Measurements from ENCODE around the gene P2RX5.
"Not testable (repeated sequence)": the region's sequence is repeated elsewhere in the genome, so short reads cannot be mapped to it uniquely, and the experiment has no call there.

The P2RX5 gene

GRCh38 chr17:3695723-3696411 lies at the start of gene P2RX5:
Gene P2RX5, minus strand, starts transcription at chr17:3696155. Its CDS starts 150 bp downstream, at chr17:3696005.
- peak in 3 of 56 donors; percentile 18 to 48 (median 40) for DNase-seq

- no peak for DNase-seq
Measured at GRCh38 chr17:3745071-3745470, 49.1 kb upstream of the P2RX5 start.

- no peak for DNase-seq
Measured at GRCh38 chr17:3744014-3744413, 48.1 kb upstream of the P2RX5 start.

GRCh38 chr17:3740611-3741073 lies 44.7 kb upstream of the P2RX5 start:
- DNase-seq: peak in 1 of 56 donors; percentile 33

GRCh38 chr17:3739422-3740124 lies 43.6 kb upstream of the P2RX5 start:
- DNase-seq: peak in 1 of 56 donors; percentile 10

- DNase-seq: peak in 32 of 56 donors; percentile 5 to 61 (median 35)
Measured at GRCh38 chr17:3738562-3739295, 42.8 kb upstream of the P2RX5 start.

GRCh38 chr17:3735515-3735914 lies 39.6 kb upstream of the P2RX5 start:
- no peak for DNase-seq

- DNase-seq: not testable (repeated sequence)
Measured at GRCh38 chr17:3734911-3735276, 38.9 kb upstream of the P2RX5 start.

GRCh38 chr17:3732210-3732621 lies 36.3 kb upstream of the P2RX5 start:
- no peak for DNase-seq

GRCh38 chr17:3730881-3731429 lies 35.0 kb upstream of the P2RX5 start:
- DNase-seq: no peak

GRCh38 chr17:3729881-3730280 lies 33.9 kb upstream of the P2RX5 start:
- DNase-seq: no peak

GRCh38 chr17:3728099-3728498 lies 32.1 kb upstream of the P2RX5 start:
- DNase-seq: not testable (repeated sequence)

GRCh38 chr17:3727041-3727440 lies 31.1 kb upstream of the P2RX5 start:
- no peak for DNase-seq

- no peak for DNase-seq
Measured at GRCh38 chr17:3724378-3725077, 28.6 kb upstream of the P2RX5 start.

GRCh38 chr17:3723556-3724377 lies 27.8 kb upstream of the P2RX5 start, which contains the start of gene HASPIN:
Gene HASPIN, plus strand, starts transcription at chr17:3723903. Its CDS starts 33 bp downstream, at chr17:3723936.
- DNase-seq: peak in 55 of 56 donors; percentile 25 to 88 (median 69)

GRCh38 chr17:3723188-3723555 lies 27.2 kb upstream of the P2RX5 start:
- DNase-seq: peak in 2 of 56 donors; percentile 38 to 42

GRCh38 chr17:3722716-3723115 lies 26.8 kb upstream of the P2RX5 start:
- no peak for DNase-seq

GRCh38 chr17:3719265-3719664 lies 23.3 kb upstream of the P2RX5 start:
- no peak for DNase-seq

GRCh38 chr17:3718201-3718600 lies 22.2 kb upstream of the P2RX5 start:
- DNase-seq: no peak

GRCh38 chr17:3715296-3715695 lies 19.3 kb upstream of the P2RX5 start:
- DNase-seq: no peak

All from amygdala (tissue), 56 donors.